GM18508 (cell line): Measurements from ENCODE around the gene ZSWIM6.
"Not testable (repeated sequence)": the region's sequence is repeated elsewhere in the genome, so short reads cannot be mapped to it uniquely, and the experiment has no call there.

ENCODE experiments used
- ATAC-seq: cut with Tn5 transposase; IDR thresholded peaks from one replicate; pipeline ENCODE4 v1.9.1; 2021; ENCODE audit warnings: moderate number of reproducible peaks; ENCODE audit not compliant: insufficient read depth, unreplicated experiment

ZSWIM6 gene

GRCh38 chr5:61402244-61402823, 70.3 kb downstream of the ZSWIM6 start:
- no peak for ATAC-seq

DNA sequence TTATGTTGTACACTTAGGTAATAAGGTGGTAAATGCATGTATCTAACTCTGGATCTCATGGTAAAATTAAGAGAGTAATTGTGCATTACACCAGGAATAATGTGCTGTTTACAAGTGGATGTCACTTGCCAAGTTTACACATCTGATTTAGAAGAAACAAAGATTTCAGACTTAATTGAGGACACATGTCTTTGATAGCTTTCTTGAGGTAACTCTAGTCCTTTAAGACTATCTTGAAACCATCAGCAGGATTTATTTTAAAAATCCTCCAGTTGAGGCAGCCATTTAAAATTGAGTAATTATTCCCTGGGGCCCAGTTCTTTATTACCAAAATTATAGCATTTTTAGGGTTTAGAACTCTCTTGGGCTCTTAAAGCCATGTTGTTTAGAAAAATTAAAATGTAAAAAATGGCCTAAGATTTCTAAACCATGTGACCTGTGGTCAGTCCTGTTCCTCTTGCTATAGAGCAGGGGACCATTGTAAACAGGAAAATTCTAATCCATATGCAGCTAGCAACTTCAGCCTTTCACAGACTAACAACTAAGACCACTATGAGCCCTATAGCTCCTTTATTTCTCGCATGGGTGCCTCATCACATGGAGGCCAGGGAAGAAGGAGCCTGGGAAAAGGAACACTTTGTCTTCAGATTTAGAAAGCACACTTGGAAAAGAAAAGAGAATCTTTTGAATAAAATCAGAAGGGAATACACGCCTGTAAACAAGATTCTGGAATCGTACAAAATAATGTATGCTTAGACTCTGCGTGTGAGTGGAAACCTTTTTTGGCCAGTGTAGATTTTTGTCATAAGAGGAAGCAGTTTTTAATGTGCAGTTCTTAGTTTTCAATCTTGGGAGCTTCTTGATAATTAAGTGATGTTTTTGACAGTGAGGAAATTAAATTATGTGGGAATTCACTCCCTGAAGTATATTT, 71.2 kb downstream of the ZSWIM6 start:
- no peak for ATAC-seq

GRCh38 chr5:61405511-61406295, 73.6 kb downstream of the ZSWIM6 start:
- ATAC-seq: no peak

DNA sequence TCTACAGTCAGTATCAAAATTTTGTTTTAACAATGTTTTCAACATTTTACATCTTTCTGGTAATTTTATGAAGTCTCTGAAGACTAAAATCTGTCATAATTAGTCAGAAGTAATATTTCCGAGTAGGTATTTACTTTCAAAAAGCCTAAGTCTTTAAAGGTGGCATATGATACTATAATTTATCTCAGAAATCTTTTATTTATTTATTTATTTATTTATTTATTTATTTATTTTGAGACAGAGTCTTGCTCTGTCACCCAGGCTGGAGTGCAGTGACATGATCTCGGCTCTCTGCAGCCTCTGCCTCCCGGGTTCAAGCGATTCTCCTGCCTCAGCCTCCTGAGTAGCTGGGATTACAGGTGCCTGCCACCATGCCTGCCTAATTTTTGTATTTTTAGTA, 74.4 kb downstream of the ZSWIM6 start:
- not testable (repeated sequence) for ATAC-seq

GRCh38 chr5:61407706-61408270, 75.7 kb downstream of the ZSWIM6 start:
- ATAC-seq: no peak

GRCh38 chr5:61408476-61409168, 76.6 kb downstream of the ZSWIM6 start:
- peak; percentile 94 for ATAC-seq

GRCh38 chr5:61409568-61409967, 77.5 kb downstream of the ZSWIM6 start:
- ATAC-seq: no peak

- ATAC-seq: no peak
Observed at GRCh38 chr5:61410811-61411210, 78.8 kb downstream of the ZSWIM6 start.

DNA sequence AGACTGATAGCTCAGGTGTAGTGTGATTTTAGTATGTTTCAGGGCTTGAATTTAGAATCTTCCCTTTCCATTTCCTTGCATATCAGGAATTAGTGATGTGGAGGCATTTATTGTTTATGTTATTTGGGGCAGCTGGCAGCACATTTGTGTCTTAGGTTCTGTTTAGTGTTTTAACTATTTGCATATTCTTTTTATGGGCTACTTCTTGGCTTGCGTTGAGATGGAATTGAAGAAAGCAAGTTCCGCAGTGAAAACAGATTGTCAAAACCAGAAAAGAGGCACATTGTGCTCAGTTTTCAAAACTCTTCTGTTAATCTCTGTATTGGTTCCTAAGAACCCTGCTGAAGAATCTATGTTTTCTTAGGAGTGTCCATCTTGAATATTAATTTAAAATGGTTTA, 80.3 kb downstream of the ZSWIM6 start:
- ATAC-seq: no peak

DNA sequence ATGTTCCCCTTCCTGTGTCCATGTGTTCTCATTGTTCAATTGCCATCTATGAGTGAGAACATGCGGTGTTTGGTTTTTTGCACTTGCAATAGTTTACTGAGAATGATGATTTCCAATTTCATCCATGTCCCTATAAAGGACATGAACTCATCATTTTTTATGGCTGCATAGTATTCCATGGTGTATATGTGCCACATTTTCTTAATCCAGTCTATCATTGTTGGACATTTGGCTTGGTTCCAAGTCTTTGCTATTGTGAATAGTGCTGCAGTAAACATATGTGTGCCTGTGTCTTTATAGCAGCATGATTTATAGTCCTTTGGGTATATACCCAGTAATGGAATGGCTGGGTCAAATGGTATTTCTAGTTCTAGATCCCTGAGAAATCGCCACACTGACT, 81.1 kb downstream of the ZSWIM6 start:
- not testable (repeated sequence) for ATAC-seq

GRCh38 chr5:61414806-61415205, 82.7 kb downstream of the ZSWIM6 start:
- ATAC-seq: no peak

DNA sequence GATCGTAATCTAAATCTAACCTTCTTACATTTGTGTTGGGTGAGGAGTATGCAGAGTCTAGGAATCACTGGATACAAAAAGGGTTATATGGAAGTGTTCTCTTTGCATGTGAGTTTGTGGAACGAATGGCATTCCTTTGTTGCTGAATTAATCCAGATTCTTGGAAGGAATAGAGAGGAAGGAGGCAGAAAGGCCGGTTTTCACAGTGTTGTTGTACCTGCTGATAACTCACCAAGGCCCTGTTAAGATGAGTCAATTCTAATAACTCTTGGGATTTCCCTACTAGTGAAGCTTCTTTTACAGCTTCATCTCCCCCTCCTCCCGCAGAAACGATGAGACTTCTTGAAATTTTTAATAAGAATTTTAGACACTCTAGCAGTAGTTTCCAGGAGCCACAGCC, 84.0 kb downstream of the ZSWIM6 start:
- no peak for ATAC-seq

- ATAC-seq: no peak
Observed at GRCh38 chr5:61416420-61416819, 84.4 kb downstream of the ZSWIM6 start.

DNA sequence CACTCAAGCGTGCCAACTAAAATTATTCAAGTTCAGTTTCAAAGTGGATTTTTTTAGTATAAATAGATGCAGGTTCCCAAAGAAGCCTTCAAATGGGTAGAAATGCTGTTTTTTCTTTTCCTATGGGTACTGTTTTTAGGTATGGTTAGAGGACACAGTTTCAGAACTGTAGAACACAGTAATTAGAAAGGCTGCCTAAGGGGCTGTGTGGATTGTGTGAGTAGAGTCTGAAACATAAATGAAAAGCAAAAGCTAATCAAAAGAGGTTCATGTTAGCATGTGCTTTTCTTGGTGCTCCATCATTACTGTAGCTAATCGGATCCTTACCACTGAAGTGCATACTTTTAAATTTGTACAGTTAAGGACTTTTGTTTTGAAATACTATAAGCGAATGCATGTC, 85.3 kb downstream of the ZSWIM6 start:
- no peak for ATAC-seq

DNA sequence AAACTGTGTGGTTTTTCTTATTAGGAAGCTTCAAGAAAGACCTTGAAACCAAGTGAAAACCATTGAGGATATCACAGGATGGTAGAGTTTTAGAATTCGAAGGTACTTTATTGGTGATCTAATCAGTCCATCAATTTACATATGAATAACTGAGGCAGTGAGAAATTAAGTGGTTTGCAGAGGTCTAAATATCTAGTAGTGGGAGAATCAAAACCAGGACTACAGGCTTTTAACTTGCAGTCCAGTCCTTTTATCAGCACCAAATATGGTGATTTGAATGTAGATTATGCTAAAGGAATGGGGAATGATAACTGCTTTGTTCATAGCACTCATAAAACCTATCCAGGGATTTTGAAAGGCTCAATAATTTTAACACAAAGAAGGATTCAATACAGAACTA, 85.8 kb downstream of the ZSWIM6 start:
- no peak for ATAC-seq

DNA sequence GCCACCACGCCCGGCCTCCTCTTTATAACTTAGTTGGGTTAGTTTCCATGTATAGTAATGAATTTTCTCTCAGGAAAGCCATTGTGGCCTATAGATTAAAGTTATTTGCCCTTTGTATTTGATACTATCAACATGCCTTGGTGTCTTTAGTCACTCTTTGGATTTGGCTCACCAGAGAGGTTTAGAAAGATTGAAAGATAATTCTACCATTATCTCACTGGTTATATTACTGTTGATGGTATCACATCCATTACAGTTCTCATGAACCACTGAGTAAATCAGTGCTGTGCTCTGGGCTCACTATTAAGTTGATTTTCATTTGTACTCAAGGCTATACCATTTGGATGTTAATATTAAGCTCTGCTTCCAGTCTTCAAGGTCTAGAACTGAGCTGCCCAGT, 87.0 kb downstream of the ZSWIM6 start:
- ATAC-seq: no peak

DNA sequence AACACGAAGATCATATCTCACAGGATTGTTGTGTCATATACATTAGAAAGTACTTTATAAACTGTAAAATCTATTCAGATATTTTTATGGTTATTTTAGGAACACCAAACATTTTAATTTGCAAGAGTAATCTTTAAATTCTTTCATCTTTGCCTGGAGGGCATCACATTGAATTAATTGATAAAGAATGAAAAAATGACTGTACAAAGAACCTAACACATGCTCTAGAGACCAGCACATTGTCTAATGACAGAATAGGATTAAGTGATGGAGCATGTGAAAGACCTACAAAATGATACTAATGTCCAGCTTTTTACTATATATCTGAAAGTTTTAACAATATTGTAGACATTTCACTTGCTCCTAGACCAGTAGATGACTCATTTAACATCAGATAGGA, 88.0 kb downstream of the ZSWIM6 start:
- ATAC-seq: no peak

- not testable (repeated sequence) for ATAC-seq
Observed at GRCh38 chr5:61421262-61421661, 89.2 kb downstream of the ZSWIM6 start.

DNA sequence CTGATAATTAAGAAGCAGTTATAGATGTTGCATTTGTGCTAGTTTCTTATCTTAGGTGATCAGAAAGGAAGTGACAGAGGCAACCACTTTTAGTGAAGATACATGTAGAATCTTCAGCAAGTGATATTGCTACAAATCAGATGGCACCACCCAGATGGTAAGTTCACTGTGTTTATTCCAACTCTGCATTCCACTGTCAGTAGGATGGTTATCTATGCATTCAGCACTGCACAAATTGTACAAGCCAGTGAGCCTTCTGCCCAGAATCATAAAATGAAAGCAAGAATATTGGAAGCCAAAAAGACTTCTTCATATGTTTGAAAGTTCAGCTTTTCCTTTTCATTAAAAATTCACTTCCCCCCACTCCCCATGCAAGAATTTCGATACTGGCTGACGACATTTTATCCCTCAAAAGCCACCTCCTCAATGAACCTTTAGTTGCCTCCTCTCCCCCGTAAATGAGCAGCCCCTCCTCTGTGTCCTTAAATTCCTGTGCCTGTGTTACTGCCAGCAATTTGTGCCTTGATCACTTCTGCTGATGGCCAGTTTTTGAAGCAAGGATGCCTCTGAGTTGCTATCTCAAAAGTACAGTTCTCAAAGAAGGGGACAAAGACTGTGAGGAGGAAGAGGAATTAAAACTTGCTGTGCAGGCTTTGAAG, 91.6 kb downstream of the ZSWIM6 start:
- no peak for ATAC-seq

DNA sequence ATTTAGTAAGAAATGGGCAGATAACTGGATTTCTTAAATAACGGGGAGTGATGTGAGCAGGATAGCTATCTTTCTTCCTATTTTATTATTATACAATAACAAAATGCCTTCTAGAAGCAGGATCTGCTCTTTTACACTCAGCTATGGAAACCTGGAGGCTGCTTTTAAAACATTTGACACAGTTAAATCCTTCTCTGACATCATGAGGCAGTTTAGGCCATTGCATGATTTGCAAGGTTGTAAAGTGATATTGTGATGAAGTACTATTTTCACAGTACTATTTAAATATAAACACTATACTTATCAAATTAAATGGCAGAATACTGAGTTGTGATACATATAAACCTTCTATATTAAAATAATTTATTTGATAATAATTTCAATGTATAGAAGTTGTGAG, 93.9 kb downstream of the ZSWIM6 start:
- ATAC-seq: no peak
